ENCODE results near the gene ZNF331.

Gene ZNF331

DNA sequence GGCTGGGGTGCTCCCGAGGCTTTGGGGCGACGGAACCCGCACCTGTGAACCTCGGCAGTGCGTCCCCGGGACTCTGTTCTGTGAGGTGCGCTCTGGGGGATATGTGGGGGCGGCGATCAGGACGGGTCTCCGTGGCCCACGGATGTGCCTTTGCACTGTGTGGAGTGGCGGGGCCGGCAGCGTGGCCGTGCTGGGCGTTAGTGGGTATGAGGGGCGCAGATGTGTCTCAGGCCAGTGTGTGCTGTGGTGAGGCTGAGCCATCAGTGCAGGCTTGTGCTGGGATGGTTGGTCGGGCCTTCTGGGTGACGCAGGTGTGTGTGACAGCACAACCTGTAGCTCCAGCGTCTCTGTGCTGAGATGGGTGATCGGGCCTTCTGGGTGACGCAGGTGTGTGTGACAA is 16.9 kb downstream of the ZNF331 start:
- Histone ChIP-seq H3K27me3 (ENCODE audit: insufficient read depth, low read length) (no peaks in the 10 kb centered on the region), H3K36me3 (ENCODE audit: insufficient read depth, low read length) (peaks cover 29% of the 10 kb centered on the region), H3K27ac (ENCODE audit: low read depth, low read length, poor library complexity, severe bottlenecking) (peak overlapping the region; percentile 62), H3K9ac (ENCODE audit: low read length) (peak overlapping the region; percentile 85), H3K9me2 (ENCODE audit: low read depth, low read length) (no peaks in the 10 kb centered on the region), H3K79me2 (ENCODE audit: insufficient read depth, low read length) (no peaks in the 10 kb centered on the region), H3K4me3 (ENCODE audit: low read depth, low read length, poor library complexity, severe bottlenecking) (peak overlapping the region; percentile 92), H3K4me1 (ENCODE audit: insufficient read depth, low read length, severe bottlenecking) (peaks cover 16% of the 10 kb centered on the region), H4K20me1 (ENCODE audit: insufficient read depth, low read length) (no peaks in the 10 kb centered on the region), H3K4me2 (ENCODE audit: low read length) (peak overlapping the region; percentile 78), H2AFZ (ENCODE audit: low read length) (no peak overlapping the region), H3K9me3 (ENCODE audit: low read length) (0 out of 2 replicates have a peak, but pooled peaks cover 2% of the 10 kb centered on the region), H3F3A (ENCODE audit: insufficient read depth, low read length) (no peaks in the 10 kb centered on the region)
- TF ChIP-seq, protein P1, sequence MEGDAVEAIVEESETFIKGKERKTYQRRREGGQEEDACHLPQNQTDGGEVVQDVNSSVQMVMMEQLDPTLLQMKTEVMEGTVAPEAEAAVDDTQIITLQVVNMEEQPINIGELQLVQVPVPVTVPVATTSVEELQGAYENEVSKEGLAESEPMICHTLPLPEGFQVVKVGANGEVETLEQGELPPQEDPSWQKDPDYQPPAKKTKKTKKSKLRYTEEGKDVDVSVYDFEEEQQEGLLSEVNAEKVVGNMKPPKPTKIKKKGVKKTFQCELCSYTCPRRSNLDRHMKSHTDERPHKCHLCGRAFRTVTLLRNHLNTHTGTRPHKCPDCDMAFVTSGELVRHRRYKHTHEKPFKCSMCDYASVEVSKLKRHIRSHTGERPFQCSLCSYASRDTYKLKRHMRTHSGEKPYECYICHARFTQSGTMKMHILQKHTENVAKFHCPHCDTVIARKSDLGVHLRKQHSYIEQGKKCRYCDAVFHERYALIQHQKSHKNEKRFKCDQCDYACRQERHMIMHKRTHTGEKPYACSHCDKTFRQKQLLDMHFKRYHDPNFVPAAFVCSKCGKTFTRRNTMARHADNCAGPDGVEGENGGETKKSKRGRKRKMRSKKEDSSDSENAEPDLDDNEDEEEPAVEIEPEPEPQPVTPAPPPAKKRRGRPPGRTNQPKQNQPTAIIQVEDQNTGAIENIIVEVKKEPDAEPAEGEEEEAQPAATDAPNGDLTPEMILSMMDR (IDR thresholded peaks at IDR 0.05; ENCODE audit: low read length), result no peak
- no peak for TF ChIP-seq EZH2 (IDR thresholded peaks at IDR 0.05; ENCODE audit: borderline replicate concordance, low read length)

DNA sequence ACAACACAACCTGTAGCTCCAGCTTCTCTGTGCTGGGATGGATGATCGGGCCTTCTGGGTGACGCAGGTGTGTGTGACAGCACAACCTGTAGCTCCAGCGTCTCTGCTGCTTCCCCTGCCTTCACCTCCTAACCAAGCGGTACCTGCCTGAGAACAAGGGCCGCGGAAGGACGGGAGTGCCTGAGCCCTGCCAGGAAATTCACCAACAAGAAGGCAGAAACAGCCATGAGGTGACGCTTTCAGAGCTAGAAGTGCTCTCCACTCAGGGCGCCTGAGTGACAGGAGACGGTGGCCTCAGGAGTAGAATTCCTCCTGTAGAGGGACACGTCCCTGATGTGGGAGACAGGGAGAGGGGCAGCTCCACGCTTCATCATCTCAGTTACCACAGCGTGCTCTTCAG is 17.4 kb downstream of the ZNF331 start:
- peak overlapping the region; percentile 78; the same call in 1 of the 2 replicates for H3K4me2 ChIP-seq (ENCODE audit: low read length)
- TF ChIP-seq EZH2 (IDR thresholded peaks at IDR 0.05; ENCODE audit: borderline replicate concordance, low read length), result no peak
- TF ChIP-seq, protein P1 (IDR thresholded peaks at IDR 0.05; ENCODE audit: low read length), result no peak

DNA sequence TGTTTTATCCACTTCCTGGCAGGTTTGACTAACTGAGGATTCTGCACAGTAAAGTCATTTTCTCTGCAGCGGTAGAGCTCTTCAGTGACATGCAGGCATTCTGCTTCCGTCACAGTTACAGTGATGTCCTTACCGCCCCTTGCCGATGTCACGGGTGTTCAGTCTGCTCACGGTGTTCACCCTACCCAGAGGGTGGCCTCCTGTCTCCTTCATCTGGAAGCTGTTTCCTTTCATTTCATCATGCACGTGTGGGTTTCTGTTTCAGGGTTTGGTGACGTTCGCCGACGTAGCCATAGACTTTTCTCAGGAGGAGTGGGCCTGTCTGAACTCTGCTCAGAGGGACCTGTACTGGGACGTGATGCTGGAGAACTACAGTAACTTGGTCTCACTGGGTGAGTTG is 33.4 kb downstream of the ZNF331 start:
- H4K20me1 ChIP-seq (ENCODE audit: insufficient read depth, low read length), result no peaks in the 10 kb centered on the region

More for the DNA sequence above, 17.4 kb downstream of the ZNF331 start:
- H3K79me2 ChIP-seq (ENCODE audit: insufficient read depth, low read length), result no peaks in the 10 kb centered on the region
- H2AFZ ChIP-seq (ENCODE audit: low read length), result no peak overlapping the region
- H3K36me3 ChIP-seq (ENCODE audit: insufficient read depth, low read length), result peaks cover 35% of the 10 kb centered on the region
- no peaks in the 10 kb centered on the region for H4K20me1 ChIP-seq (ENCODE audit: insufficient read depth, low read length)
- no peaks in the 10 kb centered on the region for H3F3A ChIP-seq (ENCODE audit: insufficient read depth, low read length)
- H3K27ac ChIP-seq (ENCODE audit: low read depth, low read length, poor library complexity, severe bottlenecking), result no peak overlapping the region
- peaks cover 16% of the 10 kb centered on the region for H3K4me1 ChIP-seq (ENCODE audit: insufficient read depth, low read length, severe bottlenecking)
- H3K9me2 ChIP-seq (ENCODE audit: low read depth, low read length), result no peaks in the 10 kb centered on the region
- no peak overlapping the region; the same call in 1 of the 2 replicates for H3K9ac ChIP-seq (ENCODE audit: low read length)
- H3K27me3 ChIP-seq (ENCODE audit: insufficient read depth, low read length), result no peaks in the 10 kb centered on the region
- 0 out of 2 replicates have a peak, but pooled peaks cover 2% of the 10 kb centered on the region for H3K9me3 ChIP-seq (ENCODE audit: low read length)
- H3K4me3 ChIP-seq (ENCODE audit: low read depth, low read length, poor library complexity, severe bottlenecking), result peak overlapping the region; percentile 92

More for the DNA sequence above, 33.4 kb downstream of the ZNF331 start:
- H3K9ac ChIP-seq (ENCODE audit: low read length), result no peak overlapping the region
- no peak overlapping the region for H3K4me2 ChIP-seq (ENCODE audit: low read length)
- no peak overlapping the region for H3K4me3 ChIP-seq (ENCODE audit: low read depth, low read length, poor library complexity, severe bottlenecking)
- TF ChIP-seq, protein P1 (IDR thresholded peaks at IDR 0.05; ENCODE audit: low read length), result no peak
- H3K27ac ChIP-seq (ENCODE audit: low read depth, low read length, poor library complexity, severe bottlenecking), result no peak overlapping the region
- no peaks in the 10 kb centered on the region for H3K27me3 ChIP-seq (ENCODE audit: insufficient read depth, low read length)
- H3K9me3 ChIP-seq (ENCODE audit: low read length), result peaks cover 4% of the 10 kb centered on the region
- H3K9me2 ChIP-seq (ENCODE audit: low read depth, low read length), result no peaks in the 10 kb centered on the region
- H2AFZ ChIP-seq (ENCODE audit: low read length), result no peak overlapping the region
- H3K4me1 ChIP-seq (ENCODE audit: insufficient read depth, low read length, severe bottlenecking), result no peaks in the 10 kb centered on the region
- H3F3A ChIP-seq (ENCODE audit: insufficient read depth, low read length), result no peaks in the 10 kb centered on the region
- no peaks in the 10 kb centered on the region for H3K79me2 ChIP-seq (ENCODE audit: insufficient read depth, low read length)
- peaks cover 79% of the 10 kb centered on the region for H3K36me3 ChIP-seq (ENCODE audit: insufficient read depth, low read length)
